Measurements from ENCODE around the gene IGSF9. TPM values are rescaled to one million over a fixed set of nuclear protein-coding genes. Genes with fewer than 3 reads are reported as not detected.

IGSF9 gene
- total and polyA plus RNA-seq, 7 experiments from 2014 or later = 0.12 TPM; not detected in 5

DNA sequence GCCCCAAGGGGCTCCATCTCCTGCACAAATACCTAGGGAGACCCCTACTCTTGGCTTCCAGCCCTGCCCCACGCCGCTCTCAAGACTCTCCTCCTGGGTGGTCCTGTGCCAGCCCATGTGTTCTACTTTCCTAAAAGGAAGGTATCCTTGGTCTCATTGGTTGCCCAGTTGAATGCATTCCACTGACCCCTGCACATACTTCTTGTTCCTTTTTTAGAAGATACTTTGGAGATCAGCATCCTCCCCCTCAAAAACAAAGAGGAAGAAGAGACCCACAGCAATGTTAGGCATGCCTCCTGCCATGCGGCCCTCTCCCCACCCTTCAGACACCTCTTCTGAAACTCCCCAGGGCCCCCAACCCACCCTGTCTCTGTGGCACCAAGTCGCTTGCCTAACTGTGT, 4.6 kb upstream of the IGSF9 start:
- no peak for ATAC-seq
- H3K9me3 Mint-ChIP-seq = peaks cover 0 to 1% (median 0%) of the 10 kb centered on the region in 11 donors
- intact Hi-C loops (cut with micrococcal nuclease) = loop anchor here in 1 of 2 donors (5.0 kb wide), 2 partner anchors 98 to 788 kb away; no protein-coding TSS in a partner anchor

DNA sequence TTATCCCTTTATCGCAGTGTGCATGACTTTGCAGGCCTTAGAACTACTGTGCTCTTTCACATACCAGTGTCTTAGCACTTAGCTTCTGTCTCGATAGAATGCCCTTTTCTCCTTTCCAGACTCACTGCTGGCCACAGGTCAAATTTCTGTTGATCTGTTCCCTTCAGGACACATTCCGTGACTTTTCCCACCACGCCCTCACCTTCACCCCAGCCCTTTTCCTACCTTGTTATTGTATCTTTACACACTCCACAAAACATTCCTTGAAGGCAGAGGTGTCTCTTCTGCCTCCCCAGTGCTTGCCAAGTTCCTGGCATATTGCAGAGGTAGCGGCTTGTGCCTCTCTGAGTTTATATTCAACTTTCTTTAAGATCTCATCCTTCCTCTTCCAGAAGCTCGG, 3.7 kb upstream of the IGSF9 start:
- H3K27ac Mint-ChIP-seq = no peak overlapping the region
- no peaks in the 10 kb centered on the region for H3K36me3 ChIP-seq (ENCODE audit: control insufficient read depth in 2 of 3, insufficient read depth in 3 of 3, low read length in 3 of 3)
- no peaks in the 10 kb centered on the region for H3K36me3 Mint-ChIP-seq
- ATAC-seq (no peak), DNase-seq (no peak)
- H3K27me3 ChIP-seq (ENCODE audit: control insufficient read depth in 2 of 2, insufficient read depth in 2 of 2, low read length in 2 of 2) = peaks cover 8 to 11% of the 10 kb centered on the region in 2 donors
- peaks cover 8 to 15% (median 12%) of the 10 kb centered on the region in 7 donors for H3K4me1 Mint-ChIP-seq
- no peak overlapping the region for H3K4me3 Mint-ChIP-seq
- H3K4me3 ChIP-seq (ENCODE audit: low read length) = no peak overlapping the region
- H3K9me3 ChIP-seq (ENCODE audit: control insufficient read depth in 2 of 3, low read length in 3 of 3) = no peaks in the 10 kb centered on the region
- H3K27ac ChIP-seq (ENCODE audit: low read depth, low read length) = no peak overlapping the region
- H3K27me3 Mint-ChIP-seq = peaks cover 16 to 74% (median 36%) of the 10 kb centered on the region in 5 donors
- ChIA-PET CTCF (no interaction called here), POLR2A (no interaction called here)
- H3K4me1 ChIP-seq (ENCODE audit: control insufficient read depth in 2 of 2, insufficient read depth in 2 of 2, low read length in 2 of 2) = peaks cover 4 to 7% of the 10 kb centered on the region in 2 donors
- H3K9me3 Mint-ChIP-seq = peaks cover 0 to 1% (median 0%) of the 10 kb centered on the region in 11 donors
- intact Hi-C loops (cut with micrococcal nuclease) = loop anchor here in 1 of 2 donors (5.0 kb wide), 2 partner anchors 97 to 787 kb away; no protein-coding TSS in a partner anchor

More for the DNA sequence above, 4.6 kb upstream of the IGSF9 start:
- Histone ChIP-seq H3K4me1 (ENCODE audit: control insufficient read depth in 2 of 2, insufficient read depth in 2 of 2, low read length in 2 of 2) (peaks cover 4 to 5% of the 10 kb centered on the region in 2 donors), H3K27ac (ENCODE audit: low read depth, low read length) (no peak overlapping the region), H3K27me3 (ENCODE audit: control insufficient read depth in 2 of 2, insufficient read depth in 2 of 2, low read length in 2 of 2) (peaks cover 3 to 4% of the 10 kb centered on the region in 2 donors), H3K36me3 (ENCODE audit: control insufficient read depth in 2 of 3, insufficient read depth in 3 of 3, low read length in 3 of 3) (no peaks in the 10 kb centered on the region), H3K4me3 (ENCODE audit: low read length) (no peak overlapping the region), H3K9me3 (ENCODE audit: control insufficient read depth in 2 of 3, low read length in 3 of 3) (no peaks in the 10 kb centered on the region)
- no peak for DNase-seq
- ChIA-PET POLR2A (no interaction called here), CTCF (no interaction called here)
- Mint-ChIP-seq H3K27ac (no peak overlapping the region), H3K27me3 (peaks cover 9 to 73% (median 29%) of the 10 kb centered on the region in 5 donors), H3K4me3 (no peak overlapping the region), H3K36me3 (no peaks in the 10 kb centered on the region), H3K4me1 (peaks cover 4 to 11% (median 8%) of the 10 kb centered on the region in 7 donors)

DNA sequence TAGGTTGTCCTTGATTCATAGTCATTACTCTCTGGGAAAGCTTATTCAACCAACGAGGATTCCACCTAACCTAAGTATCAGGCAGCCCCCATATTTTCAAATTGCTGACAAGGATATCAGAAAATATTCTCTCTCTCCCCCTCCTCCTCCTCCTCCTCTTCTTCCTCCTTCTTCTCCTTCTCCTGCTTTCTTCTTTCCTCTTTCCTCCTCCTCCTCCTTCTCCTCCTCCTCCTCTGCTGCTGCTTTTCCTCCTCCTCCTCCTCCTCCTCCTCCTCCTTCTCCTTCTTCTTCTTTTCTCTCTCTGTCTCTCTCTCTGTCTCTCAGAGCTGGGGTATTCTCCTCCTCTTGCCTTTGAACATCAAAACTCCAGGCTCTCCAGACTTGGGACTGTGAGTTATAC, 2.5 kb upstream of the IGSF9 start:
- Mint-ChIP-seq H3K27me3 (peaks cover 23 to 81% (median 35%) of the 10 kb centered on the region in 5 donors), H3K9me3 (peaks cover 0 to 1% (median 0%) of the 10 kb centered on the region in 11 donors), H3K27ac (no peak overlapping the region), H3K4me1 (peaks cover 8 to 15% (median 14%) of the 10 kb centered on the region in 7 donors), H3K36me3 (no peaks in the 10 kb centered on the region), H3K4me3 (peak overlapping the region in 1 of 10 donors; percentile 58)
- intact Hi-C loops (cut with micrococcal nuclease) = loop anchor here in 1 of 2 donors (5.0 kb wide), 2 partner anchors 96 to 786 kb away; no protein-coding TSS in a partner anchor
- no peak overlapping the region for H3K27ac ChIP-seq (ENCODE audit: low read depth, low read length)
- ChIA-PET POLR2A (no interaction called here), CTCF (interaction anchor here (0.7 to 1.7 kb wide), 4 partner anchors 7 to 746 kb away, joined by 3 to 5 read pairs (median 3); no protein-coding TSS in a partner anchor)
- H3K27me3 ChIP-seq (ENCODE audit: control insufficient read depth in 2 of 2, insufficient read depth in 2 of 2, low read length in 2 of 2) = peaks cover 8 to 13% of the 10 kb centered on the region in 2 donors
- peaks cover 4 to 7% of the 10 kb centered on the region in 2 donors for H3K4me1 ChIP-seq (ENCODE audit: control insufficient read depth in 2 of 2, insufficient read depth in 2 of 2, low read length in 2 of 2)
- no peak for ATAC-seq
- DNase-seq = no peak
- H3K36me3 ChIP-seq (ENCODE audit: control insufficient read depth in 2 of 3, insufficient read depth in 3 of 3, low read length in 3 of 3) = no peaks in the 10 kb centered on the region
- no peak overlapping the region for H3K4me3 ChIP-seq (ENCODE audit: low read length)
- H3K9me3 ChIP-seq (ENCODE audit: control insufficient read depth in 2 of 3, low read length in 3 of 3) = no peaks in the 10 kb centered on the region

GRCh38 chr1:159946242-159947187, 1.1 kb upstream of the IGSF9 start:
- Histone ChIP-seq H3K9me3 (ENCODE audit: control insufficient read depth in 2 of 3, low read length in 3 of 3) (no peaks in the 10 kb centered on the region), H3K27me3 (ENCODE audit: control insufficient read depth in 2 of 2, insufficient read depth in 2 of 2, low read length in 2 of 2) (peaks cover 8 to 11% of the 10 kb centered on the region in 2 donors), H3K27ac (ENCODE audit: low read depth, low read length) (no peak overlapping the region), H3K36me3 (ENCODE audit: control insufficient read depth in 2 of 3, insufficient read depth in 3 of 3, low read length in 3 of 3) (no peaks in the 10 kb centered on the region), H3K4me1 (ENCODE audit: control insufficient read depth in 2 of 2, insufficient read depth in 2 of 2, low read length in 2 of 2) (peaks cover 4 to 7% of the 10 kb centered on the region in 2 donors), H3K4me3 (ENCODE audit: low read length) (no peak overlapping the region)
- DNase-seq (no peak), ATAC-seq (no peak)
- H3K27me3 Mint-ChIP-seq = peaks cover 27 to 78% (median 32%) of the 10 kb centered on the region in 5 donors
- H3K4me1 Mint-ChIP-seq = peaks cover 8 to 18% (median 14%) of the 10 kb centered on the region in 7 donors
- H3K27ac Mint-ChIP-seq = peak overlapping the region in 1 of 9 donors; percentile 69
- no peaks in the 10 kb centered on the region for H3K36me3 Mint-ChIP-seq
- CTCF ChIA-PET = interaction anchor here (1.1 to 2.2 kb wide), 7 partner anchors 9 to 147 kb away, joined by 4 to 16 read pairs (median 8); no protein-coding TSS in a partner anchor
- POLR2A ChIA-PET = interaction anchor here (0.6 to 1.4 kb wide), 3 partner anchors 22 to 802 kb away, joined by 3 to 5 read pairs (median 4); partner anchors contain the start of gene TAGLN2
- peaks cover 0 to 1% (median 0%) of the 10 kb centered on the region in 11 donors for H3K9me3 Mint-ChIP-seq
- intact Hi-C loops (cut with micrococcal nuclease) = loop anchor here in 1 of 2 donors (5.0 kb wide), 2 partner anchors 94 to 784 kb away; no protein-coding TSS in a partner anchor
- H3K4me3 Mint-ChIP-seq = peak overlapping the region in 9 of 10 donors; percentile 40 to 79 (median 68)

- H3K27ac Mint-ChIP-seq = peak overlapping the region in 2 of 9 donors; percentile 9 to 17
- Histone ChIP-seq H3K27ac (ENCODE audit: low read depth, low read length) (no peak overlapping the region), H3K9me3 (ENCODE audit: control insufficient read depth in 2 of 3, low read length in 3 of 3) (no peaks in the 10 kb centered on the region), H3K4me3 (ENCODE audit: low read length) (peak overlapping the region; percentile 57), H3K27me3 (ENCODE audit: control insufficient read depth in 2 of 2, insufficient read depth in 2 of 2, low read length in 2 of 2) (peaks cover 8 to 11% of the 10 kb centered on the region in 2 donors), H3K4me1 (ENCODE audit: control insufficient read depth in 2 of 2, insufficient read depth in 2 of 2, low read length in 2 of 2) (peaks cover 4 to 7% of the 10 kb centered on the region in 2 donors), H3K36me3 (ENCODE audit: control insufficient read depth in 2 of 3, insufficient read depth in 3 of 3, low read length in 3 of 3) (no peaks in the 10 kb centered on the region)
- peaks cover 8 to 18% (median 14%) of the 10 kb centered on the region in 7 donors for H3K4me1 Mint-ChIP-seq
- H3K36me3 Mint-ChIP-seq = no peaks in the 10 kb centered on the region
- H3K4me3 Mint-ChIP-seq = peak overlapping the region; percentile 50 to 79 (median 72)
- intact Hi-C loops (cut with micrococcal nuclease) = loop anchor here (1.0 to 5.0 kb wide), 8 partner anchors 9 to 783 kb away; partner anchors contain the start of genes DUSP23 (in 1 of the 2) and TAGLN2 (in 1 of the 2)
- DNase-seq (no peak), ATAC-seq (no peak)
- H3K9me3 Mint-ChIP-seq = no peaks in the 10 kb centered on the region
- peaks cover 28 to 71% (median 30%) of the 10 kb centered on the region in 5 donors for H3K27me3 Mint-ChIP-seq
- POLR2A ChIA-PET = interaction anchor here (1.0 to 1.4 kb wide), 2 partner anchors 20 to 52 kb away, joined by 4 to 5 read pairs; partner anchors contain the start of gene TAGLN2
- CTCF ChIA-PET = interaction anchor here (1.1 to 2.2 kb wide), 6 partner anchors 9 to 145 kb away, joined by 4 to 16 read pairs (median 8); no protein-coding TSS in a partner anchor
Measured at GRCh38 chr1:159944623-159945455, 574 bp downstream of the IGSF9 start.

All from naive thymus-derived CD4-positive, alpha-beta T cell (primary cell).